Neural crest cell (in vitro differentiated cells): ENCODE measurements around the gene OR4K14. TPM values are rescaled to one million over a fixed set of nuclear protein-coding genes. Genes with fewer than 3 reads are reported as not detected.

Source experiments
- DNase-seq: peaks from one replicate; pipeline ENCODE4 v3.0.0; 2021; ENCODE audit warnings: low read depth, mixed read lengths, low spot score
- H3K27ac Mint-ChIP-seq: one replicate; pipeline ENCODE4 v1.8.0; 2021; ENCODE audit warnings: mild to moderate bottlenecking, mixed read lengths; ENCODE audit not compliant: unreplicated experiment
- H3K27me3 Mint-ChIP-seq: 2 replicates; pipeline ENCODE4 v1.8.0; 2021; ENCODE audit warnings: low read depth, mild to moderate bottlenecking, mixed read lengths
- H3K36me3 Mint-ChIP-seq: 2 replicates; pipeline ENCODE4 v1.8.0; 2021; ENCODE audit warnings: low read depth, mild to moderate bottlenecking, mixed read lengths
- H3K4me1 Mint-ChIP-seq: 2 replicates; pipeline ENCODE4 v1.8.0; 2021; ENCODE audit warnings: mixed read lengths
- H3K4me3 Mint-ChIP-seq: one replicate; pipeline ENCODE4 v1.8.0; 2021; ENCODE audit warnings: mild to moderate bottlenecking, mixed read lengths
- H3K9me3 Mint-ChIP-seq: 2 replicates; pipeline ENCODE4 v1.8.0; 2021; ENCODE audit warnings: mixed read lengths
- long read RNA-seq: library from polyadenylated mRNA; unstranded; transcript quantifications from one replicate; pipeline ENCODE4 v2.0.0, GENCODE V29; 2020
- total RNA-seq: library from RNA; stranded (reverse); gene quantifications from 2 replicates; pipeline ENCODE4 v1.2.1, GENCODE V29; 2021
- TF ChIP-seq, protein P1 (sequence below): fragments of 200-600 bp; sonication (generic); conservative IDR thresholded peaks from 2 replicates; pipeline ENCODE4 v1.5.0; 2021; ENCODE audit warnings: antibody characterized with exemption, mild to moderate bottlenecking

Gene OR4K14
- not detected in 2 replicates for total RNA-seq
- long read RNA-seq = 0 reads

DNA sequence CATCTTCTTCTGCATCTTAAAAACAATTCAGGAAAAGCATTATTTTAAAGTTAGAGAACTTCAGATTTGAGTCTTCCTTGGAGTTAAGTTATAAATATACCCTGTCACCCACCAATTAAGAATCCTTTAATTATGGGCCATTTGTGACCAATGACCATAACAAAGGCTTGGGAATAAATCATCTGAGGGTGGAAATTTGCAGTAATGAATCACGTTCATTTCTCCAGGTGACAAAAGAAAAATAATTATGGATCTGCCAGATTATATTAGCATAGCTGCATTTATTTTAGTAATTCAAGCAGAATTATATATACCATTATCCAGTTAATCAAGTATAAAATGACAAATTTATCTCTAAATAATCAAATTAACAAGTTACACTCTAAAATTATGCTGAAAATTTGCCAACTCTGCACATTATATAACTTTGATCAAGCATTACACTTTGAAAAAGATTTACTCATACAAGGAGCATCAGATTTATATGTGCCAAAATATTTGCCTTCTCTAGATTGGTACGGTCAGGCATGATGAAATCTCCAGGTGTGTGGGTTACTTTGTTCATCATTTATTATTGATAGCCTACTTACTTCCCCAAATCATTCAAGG is at the start of gene OR4K14:
OR4K14 (minus strand) TSS at position 51 of the 609 bp plus-strand sequence. CDS start 4,114 bp downstream, outside the sequence.
- no peak for DNase-seq
- H3K36me3 Mint-ChIP-seq = peaks cover 5% of the 10 kb centered on the region
- no peak within 1 kb of the TSS for H3K4me3 Mint-ChIP-seq
- no peaks in the 10 kb centered on the region for H3K27me3 Mint-ChIP-seq
- TF ChIP-seq, protein P1, sequence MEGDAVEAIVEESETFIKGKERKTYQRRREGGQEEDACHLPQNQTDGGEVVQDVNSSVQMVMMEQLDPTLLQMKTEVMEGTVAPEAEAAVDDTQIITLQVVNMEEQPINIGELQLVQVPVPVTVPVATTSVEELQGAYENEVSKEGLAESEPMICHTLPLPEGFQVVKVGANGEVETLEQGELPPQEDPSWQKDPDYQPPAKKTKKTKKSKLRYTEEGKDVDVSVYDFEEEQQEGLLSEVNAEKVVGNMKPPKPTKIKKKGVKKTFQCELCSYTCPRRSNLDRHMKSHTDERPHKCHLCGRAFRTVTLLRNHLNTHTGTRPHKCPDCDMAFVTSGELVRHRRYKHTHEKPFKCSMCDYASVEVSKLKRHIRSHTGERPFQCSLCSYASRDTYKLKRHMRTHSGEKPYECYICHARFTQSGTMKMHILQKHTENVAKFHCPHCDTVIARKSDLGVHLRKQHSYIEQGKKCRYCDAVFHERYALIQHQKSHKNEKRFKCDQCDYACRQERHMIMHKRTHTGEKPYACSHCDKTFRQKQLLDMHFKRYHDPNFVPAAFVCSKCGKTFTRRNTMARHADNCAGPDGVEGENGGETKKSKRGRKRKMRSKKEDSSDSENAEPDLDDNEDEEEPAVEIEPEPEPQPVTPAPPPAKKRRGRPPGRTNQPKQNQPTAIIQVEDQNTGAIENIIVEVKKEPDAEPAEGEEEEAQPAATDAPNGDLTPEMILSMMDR = no peak
- H3K9me3 Mint-ChIP-seq = peaks cover 31% of the 10 kb centered on the region
- no peaks in the 10 kb centered on the region for H3K4me1 Mint-ChIP-seq
- no peak within 1 kb of the TSS for H3K27ac Mint-ChIP-seq

DNA sequence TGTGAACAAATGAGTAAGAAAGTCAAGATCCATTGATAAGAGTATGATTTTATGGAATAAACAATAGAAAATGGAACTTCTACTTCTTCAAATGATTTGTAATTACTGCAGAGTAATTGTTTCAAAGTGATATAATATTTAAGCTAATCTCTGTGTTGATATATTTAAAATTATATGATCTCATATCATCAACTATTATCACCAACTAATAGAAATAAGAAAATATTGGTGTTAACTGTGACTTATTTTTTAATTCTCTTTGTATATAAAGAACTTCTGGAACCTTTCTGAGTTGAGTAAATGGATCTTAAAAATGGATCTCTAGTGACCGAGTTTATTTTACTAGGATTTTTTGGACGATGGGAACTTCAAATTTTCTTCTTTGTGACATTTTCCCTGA is 40.6 kb upstream of the OR4K14 start, which contains the start of gene OR4L1:
OR4L1 (plus strand) TSS at position 301 of the 400 bp plus-strand sequence; CDS start at position 301, 0 bp downstream.
- Mint-ChIP-seq H3K36me3 (peaks cover 2% of the 10 kb centered on the region), H3K27ac (no peak within 1 kb of the TSS), H3K4me1 (no peaks in the 10 kb centered on the region), H3K27me3 (no peaks in the 10 kb centered on the region), H3K4me3 (no peak within 1 kb of the TSS), H3K9me3 (peaks cover 21% of the 10 kb centered on the region)
- no peak for DNase-seq
- TF ChIP-seq, protein P1 = no peak

DNA sequence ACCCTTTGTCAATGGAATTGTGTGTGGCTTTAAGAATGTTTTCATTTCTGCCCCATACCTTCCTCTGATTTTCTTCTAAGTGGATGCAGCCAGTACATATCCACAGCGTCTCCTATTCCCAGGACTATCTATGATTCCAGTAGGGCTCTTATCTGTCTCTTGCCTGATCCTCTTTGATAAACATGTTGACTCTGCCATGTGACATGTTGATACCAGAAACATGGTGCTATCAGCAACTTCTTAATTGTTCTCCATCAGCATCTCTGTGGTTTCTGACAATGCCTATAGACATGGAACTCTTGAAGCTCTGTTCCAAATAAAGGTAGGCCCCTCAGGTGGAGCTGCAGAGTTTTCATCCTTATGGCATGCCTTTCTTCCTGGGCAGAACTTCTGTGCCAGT is 29.1 kb upstream of the OR4K14 start:
- no peak for DNase-seq
- Mint-ChIP-seq H3K9me3 (peaks cover 18% of the 10 kb centered on the region), H3K27ac (no peak overlapping the region), H3K36me3 (peaks cover 7% of the 10 kb centered on the region), H3K4me1 (no peaks in the 10 kb centered on the region), H3K4me3 (no peak overlapping the region), H3K27me3 (no peaks in the 10 kb centered on the region)
- TF ChIP-seq, protein P1 = no peak

DNA sequence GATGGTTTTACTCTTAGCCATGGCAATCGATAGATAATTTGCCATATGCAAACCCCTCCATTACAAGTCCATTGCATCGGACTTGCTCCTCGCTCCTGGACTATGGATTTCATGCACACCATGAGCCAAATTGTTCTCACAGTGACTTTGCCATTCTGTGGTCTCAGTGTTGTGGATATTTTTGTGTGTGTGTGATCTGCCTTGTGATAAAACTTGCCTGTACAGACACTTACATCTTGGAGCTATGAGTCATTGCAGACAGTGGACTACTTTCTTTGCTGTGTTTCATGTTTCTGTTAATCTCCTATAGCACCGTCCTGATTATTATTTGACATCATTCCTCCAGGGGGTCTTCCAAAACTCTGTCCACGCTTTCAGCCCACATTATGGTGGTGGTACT is 25.1 kb upstream of the OR4K14 start:
- Mint-ChIP-seq H3K36me3 (peaks cover 7% of the 10 kb centered on the region), H3K27ac (no peak overlapping the region), H3K27me3 (no peaks in the 10 kb centered on the region), H3K9me3 (peaks cover 14% of the 10 kb centered on the region), H3K4me3 (no peak overlapping the region), H3K4me1 (no peaks in the 10 kb centered on the region)
- no peak for DNase-seq
- TF ChIP-seq, protein P1 = no peak

GRCh38 chr14:20035938-20036337 is 16.8 kb upstream of the OR4K14 start, which contains the start of gene OR4K13:
Gene OR4K13 (minus strand): TSS chr14:20036038. CDS start chr14:20034758, 1,280 bp downstream.
- Mint-ChIP-seq H3K27me3 (no peaks in the 10 kb centered on the region), H3K36me3 (peaks cover 5% of the 10 kb centered on the region), H3K9me3 (peaks cover 9% of the 10 kb centered on the region), H3K27ac (no peak within 1 kb of the TSS), H3K4me3 (no peak within 1 kb of the TSS), H3K4me1 (no peaks in the 10 kb centered on the region)
- no peak for DNase-seq
- TF ChIP-seq, protein P1 = no peak
